HepG2 (cell line): Measurements from ENCODE around the gene SEMA3E. TPM values are rescaled to one million over a fixed set of nuclear protein-coding genes. Genes with fewer than 3 reads are reported as not detected.

ENCODE experiments used
- ATAC-seq: fragments of 200-7000 bp; cut with Tn5 transposase; 3 replicates; pipeline ENCODE4 v1.9.1; 2020; ENCODE audit warnings: mild to moderate bottlenecking, moderate library complexity
- BruUV-seq: library from RNA; stranded (reverse); fragments of 400-500 nt; replicated peaks from 2 replicates; lab custom pipeline; 2021; lab: Mats Ljungman, UMichigan
- CTCF ChIA-PET: fragments of 300-600 bp; formaldehyde crosslinking; extraction: SDS; loops from one replicate; lab custom pipeline; 2021; ENCODE audit warnings: low total read pairs, inconsistent platforms, low intra/inter-chr PET ratio; lab: Yijun Ruan, JAX
- POLR2A ChIA-PET: fragments of 350-600 bp; sonication (Branson Sonifier 250); formaldehyde crosslinking; loops from one replicate; lab custom pipeline; 2020; ENCODE audit warnings: antibody characterized with exemption, inconsistent platforms; lab: Yijun Ruan, JAX
- DNase-seq: peaks from one replicate; pipeline ENCODE4 v3.0.0-alpha.2; 2015; ENCODE audit warnings: low spot score
- FAIRE-seq: peaks from 3 replicates; lab custom pipeline; 2011; peaks lifted over from hg19 to GRCh38; lab: Jason Lieb, UNC
- H2AFZ ChIP-seq: one replicate; pipeline ENCODE4 v1.6.1; 2011; ENCODE audit warnings: low read length, inconsistent platforms
- H3K27ac ChIP-seq: fragments of 300-600 bp; 3 replicates; pipeline ENCODE4 v1.8.0; 2011; ENCODE audit warnings: mixed run types, mild to moderate bottlenecking, mixed read lengths, low read length, inconsistent platforms; ENCODE audit not compliant: insufficient read depth; ENCODE audit errors: extremely low read length
- H3K27me3 ChIP-seq, 2 experiments: fragments of 200-600 bp in 1 of 2; 2 replicates in 1 of 2; 3 replicates in 1 of 2; pipeline versions ENCODE4 v1.6.0 to v1.8.0; 2011; ENCODE audit warnings: low read length in 2 of 2, mild to moderate bottlenecking in 2 of 2, moderate library complexity in 2 of 2, inconsistent platforms in 1 of 2; ENCODE audit not compliant: insufficient read depth in 2 of 2, control insufficient read depth in 1 of 2
- H3K36me3 ChIP-seq, 2 experiments: fragments of 200-600 bp in 1 of 2; replicated peaks in 1 of 2; 2 replicates in 1 of 2; 3 replicates in 1 of 2; pipeline versions ENCODE4 v1.5.1 to v1.8.0; 2011; ENCODE audit warnings: low read length in 2 of 2, inconsistent platforms in 1 of 2; ENCODE audit not compliant: insufficient read depth in 2 of 2, control insufficient read depth in 1 of 2
- H3K4me1 ChIP-seq: 2 replicates; pipeline ENCODE4 v1.5.1; 2012; ENCODE audit warnings: low read length, inconsistent platforms; ENCODE audit not compliant: insufficient read depth
- H3K4me2 ChIP-seq: 2 replicates; pipeline ENCODE4 v1.6.0; 2011; ENCODE audit warnings: low read depth, low read length, inconsistent platforms
- H3K4me3 ChIP-seq, 3 experiments: fragments of 200-600 bp in 1 of 3; sonication (generic), shearing (Covaris generic) in 1 of 3; replicated peaks in 1 of 3; 2 replicates each; pipeline ENCODE4 v1.5.1; 2011 to 2016; ENCODE audit warnings: low read length in 3 of 3, inconsistent platforms in 2 of 3, low read depth in 2 of 3, mild to moderate bottlenecking in 2 of 3, control low read depth in 1 of 3, mixed read lengths in 1 of 3; ENCODE audit not compliant: insufficient read depth in 1 of 3
- H3K79me2 ChIP-seq: one replicate; pipeline ENCODE4 v1.6.1; 2011; ENCODE audit warnings: low read length, inconsistent platforms; ENCODE audit not compliant: insufficient read depth
- H3K9ac ChIP-seq: 2 replicates; pipeline ENCODE4 v1.6.0; 2011; ENCODE audit warnings: mild to moderate bottlenecking, low read depth, low read length, inconsistent platforms; ENCODE audit not compliant: insufficient read depth
- H3K9me3 ChIP-seq: 2 replicates; pipeline ENCODE4 v1.5.1; 2012; ENCODE audit warnings: mild to moderate bottlenecking, low read length
- H4K20me1 ChIP-seq: 2 replicates; pipeline ENCODE4 v1.6.0; 2011; ENCODE audit warnings: inconsistent platforms, mild to moderate bottlenecking, low read length, moderate library complexity; ENCODE audit not compliant: insufficient read depth
- WGBS: methylation state at CpG from one replicate; pipeline ENCODE4 v1.1.6; 2017; ENCODE audit warnings: low lambda C conversion rate; 5-methylcytosine and 5-hydroxymethylcytosine counted together
- in situ Hi-C: cut with HindIII; loops from 2 replicates; pipeline ENCODE4 v1.10.0; 2017; ENCODE audit warnings: low pct_unique_long_range_greater_than_20kb; ENCODE audit not compliant: extremely low pct_ligation_motif_present
- intact Hi-C: fragments of 100-400 bp; cut with micrococcal nuclease; formaldehyde crosslinking; loops from one replicate; pipeline ENCODE4 v1.10.0; 2022; ENCODE audit not compliant: unreplicated experiment
- polyA plus RNA-seq, 8 experiments: library from polyadenylated mRNA; depleted of rRNA in 3 of 8; stranded (reverse) in 7 of 8; unstranded in 1 of 8; fragments of >200 nt; fragmentation: Illumina TruSeq in 4 of 8; extraction: Trizol in 4 of 8; gene quantifications; 2 replicates each; pipeline versions ENCODE4 v1.2.1 to v1.2.3, GENCODE V29; 2011 to 2016; ENCODE audit warnings: low read depth in 4 of 8, missing spikeins in 1 of 8, mixed read lengths in 1 of 8; ENCODE audit not compliant: insufficient read depth in 1 of 8
- total RNA-seq, 5 experiments: library from RNA; depleted of rRNA; stranded (reverse); fragments of >200 nt; fragmentation: Illumina TruSeq; extraction: Trizol; gene quantifications; 2 replicates each; pipeline ENCODE4 v1.2.3, GENCODE V29; 2016; ENCODE audit warnings: low read depth in 1 of 5
- TF ChIP-seq, protein P1 (sequence below): sonication (generic); formaldehyde crosslinking; IDR thresholded peaks from 2 replicates; pipeline ENCODE4 v1.5.0; 2020; ENCODE audit warnings: missing genetic modification reagents, mild to moderate bottlenecking, borderline replicate concordance
- TF ChIP-seq, protein P2 (sequence below): sonication (generic); formaldehyde crosslinking; IDR thresholded peaks from 2 replicates; pipeline ENCODE4 v1.4.0; 2020; ENCODE audit warnings: low read depth, missing genetic modification reagents

SEMA3E gene
- total and polyA plus RNA-seq, 2 of the 13 experiments (the other 11 are each of a cell fraction or from before 2014, with no cell fraction given), result not detected

DNA sequence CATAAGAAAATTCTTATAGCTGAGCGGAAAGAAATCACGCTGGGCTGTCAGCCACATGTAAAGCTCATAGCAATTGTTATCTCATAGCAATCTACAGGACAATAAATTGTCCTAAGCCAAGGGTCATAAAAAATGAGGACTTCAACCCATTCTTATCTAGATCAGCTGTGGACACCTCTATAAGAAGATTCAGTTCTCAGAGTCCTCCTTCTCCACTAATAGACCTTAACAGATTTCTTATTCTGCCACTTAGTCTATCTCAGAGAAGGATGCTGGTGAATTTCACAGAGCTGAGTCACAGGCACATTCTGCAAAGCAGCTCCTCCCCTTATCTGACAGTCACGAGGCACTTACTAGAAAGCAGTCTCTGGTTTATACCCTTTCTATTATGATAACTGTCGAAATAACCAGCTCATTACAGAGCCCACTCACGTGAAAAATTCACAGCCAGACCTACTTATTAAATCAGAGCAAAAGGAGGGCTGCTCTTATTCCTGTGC, 300.9 kb downstream of the SEMA3E start:
- no peaks in the 10 kb centered on the region for H3K27me3 ChIP-seq
- no peaks in the 10 kb centered on the region for H4K20me1 ChIP-seq
- ChIA-PET POLR2A (no interaction called here), CTCF (no interaction called here)
- BruUV-seq, result no TSS peak
- no peaks in the 10 kb centered on the region for H3K36me3 ChIP-seq
- in situ Hi-C loops, result no loop called here
- no peak overlapping the region for H2AFZ ChIP-seq
- H3K4me2 ChIP-seq, result no peak overlapping the region
- no peaks in the 10 kb centered on the region for H3K4me1 ChIP-seq
- TF ChIP-seq, protein P1, sequence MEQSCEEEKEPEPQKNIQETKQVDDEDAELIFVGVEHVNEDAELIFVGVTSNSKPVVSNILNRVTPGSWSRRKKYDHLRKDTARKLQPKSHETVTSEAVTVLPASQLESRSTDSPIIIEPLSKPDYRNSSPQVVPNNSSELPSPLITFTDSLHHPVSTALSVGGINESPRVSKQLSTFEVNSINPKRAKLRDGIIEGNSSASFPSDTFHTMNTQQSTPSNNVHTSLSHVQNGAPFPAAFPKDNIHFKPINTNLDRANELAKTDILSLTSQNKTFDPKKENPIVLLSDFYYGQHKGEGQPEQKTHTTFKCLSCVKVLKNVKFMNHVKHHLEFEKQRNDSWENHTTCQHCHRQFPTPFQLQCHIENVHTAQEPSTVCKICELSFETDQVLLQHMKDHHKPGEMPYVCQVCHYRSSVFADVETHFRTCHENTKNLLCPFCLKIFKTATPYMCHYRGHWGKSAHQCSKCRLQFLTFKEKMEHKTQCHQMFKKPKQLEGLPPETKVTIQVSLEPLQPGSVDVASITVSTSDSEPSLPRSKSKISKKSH (CRISPR knock-in tag), result no peak
- TF ChIP-seq, protein P2, sequence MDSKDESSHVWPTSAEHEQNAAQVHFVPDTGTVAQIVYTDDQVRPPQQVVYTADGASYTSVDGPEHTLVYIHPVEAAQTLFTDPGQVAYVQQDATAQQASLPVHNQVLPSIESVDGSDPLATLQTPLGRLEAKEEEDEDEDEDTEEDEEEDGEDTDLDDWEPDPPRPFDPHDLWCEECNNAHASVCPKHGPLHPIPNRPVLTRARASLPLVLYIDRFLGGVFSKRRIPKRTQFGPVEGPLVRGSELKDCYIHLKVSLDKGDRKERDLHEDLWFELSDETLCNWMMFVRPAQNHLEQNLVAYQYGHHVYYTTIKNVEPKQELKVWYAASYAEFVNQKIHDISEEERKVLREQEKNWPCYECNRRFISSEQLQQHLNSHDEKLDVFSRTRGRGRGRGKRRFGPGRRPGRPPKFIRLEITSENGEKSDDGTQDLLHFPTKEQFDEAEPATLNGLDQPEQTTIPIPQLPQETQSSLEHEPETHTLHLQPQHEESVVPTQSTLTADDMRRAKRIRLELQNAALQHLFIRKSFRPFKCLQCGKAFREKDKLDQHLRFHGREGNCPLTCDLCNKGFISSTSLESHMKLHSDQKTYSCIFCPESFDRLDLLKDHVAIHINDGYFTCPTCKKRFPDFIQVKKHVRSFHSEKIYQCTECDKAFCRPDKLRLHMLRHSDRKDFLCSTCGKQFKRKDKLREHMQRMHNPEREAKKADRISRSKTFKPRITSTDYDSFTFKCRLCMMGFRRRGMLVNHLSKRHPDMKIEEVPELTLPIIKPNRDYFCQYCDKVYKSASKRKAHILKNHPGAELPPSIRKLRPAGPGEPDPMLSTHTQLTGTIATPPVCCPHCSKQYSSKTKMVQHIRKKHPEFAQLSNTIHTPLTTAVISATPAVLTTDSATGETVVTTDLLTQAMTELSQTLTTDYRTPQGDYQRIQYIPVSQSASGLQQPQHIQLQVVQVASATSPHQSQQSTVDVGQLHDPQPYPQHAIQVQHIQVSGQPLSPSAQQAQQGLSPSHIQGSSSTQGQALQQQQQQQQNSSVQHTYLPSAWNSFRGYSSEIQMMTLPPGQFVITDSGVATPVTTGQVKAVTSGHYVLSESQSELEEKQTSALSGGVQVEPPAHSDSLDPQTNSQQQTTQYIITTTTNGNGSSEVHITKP (CRISPR knock-in tag), result no peak
- H3K9ac ChIP-seq, result no peak overlapping the region
- intact Hi-C loops, result no loop called here
- ATAC-seq (no peak), FAIRE-seq (no peak), DNase-seq (no peak)
- H3K9me3 ChIP-seq, result no peaks in the 10 kb centered on the region
- no peak overlapping the region for H3K27ac ChIP-seq
- H3K4me3 ChIP-seq, result no peak overlapping the region
- 6% methylated on average over 5 of the region's 5 CpGs for WGBS
- H3K79me2 ChIP-seq, result no peaks in the 10 kb centered on the region
